Mucosa of descending colon (tissue), 3 donors: ENCODE results near the gene THOC2. TPM values are rescaled to one million over a fixed set of nuclear protein-coding genes. Genes with fewer than 3 reads are reported as not detected.
"Not testable (repeated sequence)": the region's sequence is repeated elsewhere in the genome, so short reads cannot be mapped to it uniquely, and the experiment has no call there.

Experiments
- ATAC-seq: fragments of 200-7000 bp; cut with Tn5 transposase; one replicate; pipeline ENCODE4 v1.9.1; 2020; ENCODE audit warnings: mild to moderate bottlenecking, moderate library complexity
- DNase-seq, 3 donors: peaks; one replicate each; pipeline ENCODE4 v3.0.0-alpha.2; 2020
- H3K36me3 ChIP-seq: fragments of 200-600 bp; one replicate; pipeline ENCODE4 v1.8.0; 2021; ENCODE audit warnings: low read depth, mild to moderate bottlenecking
- H3K4me1 ChIP-seq: fragments of 200-600 bp; one replicate; pipeline ENCODE4 v1.8.0; 2021; ENCODE audit warnings: low read depth, mild to moderate bottlenecking
- H3K4me3 ChIP-seq: fragments of 200-600 bp; one replicate; pipeline ENCODE4 v1.8.0; 2021; ENCODE audit warnings: mild to moderate bottlenecking
- H3K9me3 ChIP-seq: fragments of 200-600 bp; one replicate; pipeline ENCODE4 v1.8.0; 2021; ENCODE audit warnings: mild to moderate bottlenecking
- intact Hi-C, 2 donors: fragments of 100-400 bp; cut with DNase I in 1 of 2; cut with micrococcal nuclease in 1 of 2; formaldehyde crosslinking; loops; one replicate each; pipeline versions ENCODE4 v1.11.0 to v1.11.1; 2022; cut with DNase I, micrococcal nuclease
- total RNA-seq, 3 donors: library from RNA; stranded (reverse); fragmentation: NEBNext Ultra II Directional in 2 of 3; extraction: Animal tissue kit (Norgen Biotek cat#: 25700) in 2 of 3; gene quantifications; one replicate each; pipeline versions ENCODE4 v1.2.1 to v1.2.4, GENCODE V29; 2021 to 2023
- TF ChIP-seq, protein P1 (sequence below): fragments of 200-600 bp; IDR thresholded peaks from one replicate; pipeline ENCODE4 v1.8.0; 2022; ENCODE audit warnings: antibody characterized with exemption, mild to moderate bottlenecking
- donor health status: DM: no; HTN: no; CAD: no; lungs with moderate emphysema.
- donor health status: DM: no; HTN: no; CAD: no.
- donor health status: DM: no; HTN: yes; CAD: no.

The THOC2 gene
- total RNA-seq, 3 donors from 2014 or later = 66.5 to 82.6 (median 75.8) TPM

DNA sequence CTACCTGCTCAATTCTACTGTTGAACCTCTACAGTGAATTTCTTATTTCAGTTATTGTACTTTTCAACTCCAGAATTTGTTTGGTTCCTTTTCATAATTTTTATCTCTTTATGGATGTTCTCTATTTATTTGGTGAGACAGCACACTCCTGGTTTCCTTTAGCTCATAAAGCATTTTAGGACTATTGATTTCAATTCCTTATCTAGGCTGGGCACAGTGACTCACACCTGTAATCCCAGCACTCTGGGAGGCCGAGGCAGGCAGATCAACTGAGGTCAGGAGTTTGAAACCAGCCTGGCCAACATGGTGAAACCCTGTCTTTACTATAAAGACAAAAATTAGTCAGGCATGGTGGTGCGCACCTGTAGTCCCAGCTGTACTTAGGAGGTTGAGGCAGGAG, 57.7 kb downstream of the THOC2 start:
- TF ChIP-seq, protein P1, sequence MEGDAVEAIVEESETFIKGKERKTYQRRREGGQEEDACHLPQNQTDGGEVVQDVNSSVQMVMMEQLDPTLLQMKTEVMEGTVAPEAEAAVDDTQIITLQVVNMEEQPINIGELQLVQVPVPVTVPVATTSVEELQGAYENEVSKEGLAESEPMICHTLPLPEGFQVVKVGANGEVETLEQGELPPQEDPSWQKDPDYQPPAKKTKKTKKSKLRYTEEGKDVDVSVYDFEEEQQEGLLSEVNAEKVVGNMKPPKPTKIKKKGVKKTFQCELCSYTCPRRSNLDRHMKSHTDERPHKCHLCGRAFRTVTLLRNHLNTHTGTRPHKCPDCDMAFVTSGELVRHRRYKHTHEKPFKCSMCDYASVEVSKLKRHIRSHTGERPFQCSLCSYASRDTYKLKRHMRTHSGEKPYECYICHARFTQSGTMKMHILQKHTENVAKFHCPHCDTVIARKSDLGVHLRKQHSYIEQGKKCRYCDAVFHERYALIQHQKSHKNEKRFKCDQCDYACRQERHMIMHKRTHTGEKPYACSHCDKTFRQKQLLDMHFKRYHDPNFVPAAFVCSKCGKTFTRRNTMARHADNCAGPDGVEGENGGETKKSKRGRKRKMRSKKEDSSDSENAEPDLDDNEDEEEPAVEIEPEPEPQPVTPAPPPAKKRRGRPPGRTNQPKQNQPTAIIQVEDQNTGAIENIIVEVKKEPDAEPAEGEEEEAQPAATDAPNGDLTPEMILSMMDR = no peak
- Histone ChIP-seq H3K36me3 (no peaks in the 10 kb centered on the region), H3K4me3 (no peak overlapping the region), H3K4me1 (no peaks in the 10 kb centered on the region), H3K9me3 (no peaks in the 10 kb centered on the region)
- DNase-seq = no peak
- ATAC-seq = peak; percentile 51
- intact Hi-C loops = no loop called here

DNA sequence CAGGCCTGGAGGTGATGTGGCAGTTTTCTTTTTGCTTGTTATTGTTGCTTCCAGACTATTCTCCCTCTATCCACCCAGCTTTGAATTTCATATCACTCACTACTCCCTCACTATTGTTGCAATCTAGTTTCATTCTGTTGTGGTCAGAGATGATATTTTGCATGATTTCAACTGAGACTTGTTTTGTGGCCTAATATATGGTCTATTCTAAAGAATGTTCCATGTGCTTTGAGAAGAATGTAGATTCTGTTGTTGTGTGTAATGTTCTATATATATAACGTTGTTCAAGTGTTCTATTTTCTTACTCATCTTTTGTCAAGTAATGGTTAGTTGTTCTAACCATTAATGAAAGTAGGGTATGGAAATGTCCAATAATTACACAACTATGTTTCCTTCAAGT, 59.0 kb downstream of the THOC2 start:
- DNase-seq (no peak), ATAC-seq (no peak)
- Histone ChIP-seq H3K36me3 (no peaks in the 10 kb centered on the region), H3K4me3 (no peak overlapping the region), H3K4me1 (no peaks in the 10 kb centered on the region), H3K9me3 (no peaks in the 10 kb centered on the region)
- intact Hi-C loops = no loop called here
- TF ChIP-seq, protein P1 = no peak

DNA sequence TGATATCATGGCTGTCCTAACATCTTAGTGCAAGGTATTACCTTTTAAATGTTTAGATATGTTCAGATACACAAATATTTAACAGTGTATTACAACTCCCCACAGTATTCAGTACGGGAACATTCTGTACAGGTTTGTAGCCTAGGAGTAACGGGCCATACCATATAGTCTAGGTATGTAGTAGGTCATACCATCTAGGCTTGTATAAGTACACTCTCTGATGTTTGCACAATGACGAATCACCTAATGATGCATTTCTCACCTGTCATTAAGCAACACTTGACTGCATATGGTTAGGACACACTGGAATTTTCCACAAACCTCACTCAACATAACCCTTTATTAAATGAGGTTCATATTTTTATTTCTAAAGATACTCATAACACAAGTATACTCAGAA, 67.7 kb downstream of the THOC2 start:
- DNase-seq (no peak), ATAC-seq (peak; percentile 82)
- intact Hi-C loops = no loop called here
- TF ChIP-seq, protein P1 = no peak
- Histone ChIP-seq H3K4me3 (no peak overlapping the region), H3K36me3 (no peaks in the 10 kb centered on the region), H3K9me3 (no peaks in the 10 kb centered on the region), H3K4me1 (no peaks in the 10 kb centered on the region)

DNA sequence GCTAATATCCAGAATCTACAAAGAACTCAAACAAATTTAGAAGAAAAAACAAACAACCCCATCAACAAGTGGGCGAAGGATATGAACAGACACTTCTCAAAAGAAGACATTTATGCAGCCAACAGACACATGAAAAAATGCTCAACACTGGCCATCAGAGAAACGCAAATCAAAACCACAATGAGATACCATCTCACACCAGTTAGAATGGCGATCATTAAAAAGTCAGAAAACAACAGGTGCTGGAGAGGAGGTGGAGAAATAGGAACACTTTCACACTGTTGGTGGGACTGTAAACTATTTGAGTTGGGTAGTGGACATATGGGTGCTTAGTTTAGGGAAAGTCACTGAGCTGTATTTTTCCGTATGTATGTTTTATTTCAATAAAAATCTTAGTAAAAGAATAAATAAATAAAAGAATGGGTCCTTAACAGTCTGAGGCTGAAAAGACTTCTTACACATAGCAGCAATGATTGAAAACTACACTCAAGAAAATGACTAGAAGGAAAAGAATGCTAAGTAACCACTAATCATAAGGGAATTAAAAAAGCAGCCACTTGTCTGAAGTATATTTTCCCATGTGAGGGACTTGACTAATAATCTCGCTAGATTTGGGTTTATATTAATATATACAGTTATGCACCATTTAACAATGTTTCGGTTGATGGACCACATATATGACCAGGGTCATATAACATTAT, 68.2 kb downstream of the THOC2 start:
- intact Hi-C loops, DNase-seq, ATAC-seq, H3K4me3 ChIP-seq, H3K36me3 ChIP-seq, H3K9me3 ChIP-seq, H3K4me1 ChIP-seq: not testable (repeated sequence)

DNA sequence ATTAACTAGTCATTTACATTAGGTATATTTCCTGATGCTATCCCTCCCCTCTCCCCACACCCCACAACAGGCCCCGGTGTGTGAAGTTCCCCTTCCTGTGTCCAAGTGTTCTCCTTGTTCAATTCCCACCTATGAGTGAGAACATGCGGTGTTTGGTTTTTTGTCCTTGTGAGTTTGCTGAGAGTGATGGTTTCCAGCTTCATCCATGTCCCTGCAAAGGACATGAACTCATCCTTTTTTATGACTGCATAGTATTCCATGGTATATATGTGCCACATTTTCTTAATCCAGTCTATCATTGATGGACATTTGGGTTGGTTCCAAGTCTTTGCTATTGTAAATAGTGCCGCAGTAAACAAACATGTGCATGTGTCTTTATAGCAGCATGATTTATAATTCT, 69.1 kb downstream of the THOC2 start:
- ATAC-seq, H3K9me3 ChIP-seq, intact Hi-C loops, H3K4me3 ChIP-seq, H3K4me1 ChIP-seq, DNase-seq, H3K36me3 ChIP-seq: not testable (repeated sequence)

DNA sequence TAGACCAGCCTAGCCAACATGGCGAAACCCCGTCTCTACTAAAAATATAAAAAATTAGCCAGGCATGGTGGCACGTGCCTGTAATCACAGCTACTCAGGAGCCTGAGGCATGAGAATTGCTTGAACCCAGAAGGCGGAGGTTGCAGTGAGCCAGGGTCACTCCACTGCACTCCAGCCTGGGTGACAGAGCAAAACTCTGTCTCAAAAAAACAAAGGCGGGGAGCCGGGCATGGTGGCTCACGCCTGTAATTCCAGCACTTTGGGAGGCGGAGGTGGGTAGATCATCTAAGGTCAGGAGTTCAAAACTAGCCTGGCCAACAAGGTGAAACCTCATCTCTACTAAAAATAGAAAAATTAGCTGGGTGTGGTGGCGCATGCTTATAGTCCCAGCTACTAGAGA, 76.3 kb downstream of the THOC2 start:
- DNase-seq, H3K9me3 ChIP-seq, H3K36me3 ChIP-seq, intact Hi-C loops, H3K4me1 ChIP-seq, H3K4me3 ChIP-seq: not testable (repeated sequence)
- peak; percentile 72 for ATAC-seq

DNA sequence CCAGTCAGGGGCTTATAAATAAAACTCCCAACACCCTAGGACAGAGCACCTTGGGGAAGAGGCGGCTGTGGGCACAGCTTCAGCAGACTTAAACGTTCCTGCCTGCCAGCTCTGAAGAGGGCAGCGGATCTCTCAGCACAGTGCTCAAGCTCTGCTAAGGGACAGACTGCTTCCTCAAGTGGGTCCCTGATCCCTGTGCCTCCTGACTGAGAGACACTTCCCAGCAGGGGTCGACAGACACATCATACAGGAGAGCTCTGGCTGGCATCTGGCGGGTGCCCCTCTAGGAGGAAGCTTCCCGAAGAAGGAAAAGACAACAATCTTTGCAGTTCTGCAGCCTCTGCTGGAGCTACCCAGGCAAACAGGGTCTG, 84.1 kb downstream of the THOC2 start:
- ATAC-seq, DNase-seq, intact Hi-C loops, H3K9me3 ChIP-seq, H3K4me1 ChIP-seq, H3K36me3 ChIP-seq, H3K4me3 ChIP-seq: not testable (repeated sequence)
